Inflammatory macrophage treated with lipopolysaccharide for 4 hours (primary cell): Measurements from ENCODE around the gene YOD1.

ENCODE experiments used
- DNase-seq: peaks from one replicate; pipeline ENCODE4 v3.0.0-alpha.2; 2020

The YOD1 gene

DNA sequence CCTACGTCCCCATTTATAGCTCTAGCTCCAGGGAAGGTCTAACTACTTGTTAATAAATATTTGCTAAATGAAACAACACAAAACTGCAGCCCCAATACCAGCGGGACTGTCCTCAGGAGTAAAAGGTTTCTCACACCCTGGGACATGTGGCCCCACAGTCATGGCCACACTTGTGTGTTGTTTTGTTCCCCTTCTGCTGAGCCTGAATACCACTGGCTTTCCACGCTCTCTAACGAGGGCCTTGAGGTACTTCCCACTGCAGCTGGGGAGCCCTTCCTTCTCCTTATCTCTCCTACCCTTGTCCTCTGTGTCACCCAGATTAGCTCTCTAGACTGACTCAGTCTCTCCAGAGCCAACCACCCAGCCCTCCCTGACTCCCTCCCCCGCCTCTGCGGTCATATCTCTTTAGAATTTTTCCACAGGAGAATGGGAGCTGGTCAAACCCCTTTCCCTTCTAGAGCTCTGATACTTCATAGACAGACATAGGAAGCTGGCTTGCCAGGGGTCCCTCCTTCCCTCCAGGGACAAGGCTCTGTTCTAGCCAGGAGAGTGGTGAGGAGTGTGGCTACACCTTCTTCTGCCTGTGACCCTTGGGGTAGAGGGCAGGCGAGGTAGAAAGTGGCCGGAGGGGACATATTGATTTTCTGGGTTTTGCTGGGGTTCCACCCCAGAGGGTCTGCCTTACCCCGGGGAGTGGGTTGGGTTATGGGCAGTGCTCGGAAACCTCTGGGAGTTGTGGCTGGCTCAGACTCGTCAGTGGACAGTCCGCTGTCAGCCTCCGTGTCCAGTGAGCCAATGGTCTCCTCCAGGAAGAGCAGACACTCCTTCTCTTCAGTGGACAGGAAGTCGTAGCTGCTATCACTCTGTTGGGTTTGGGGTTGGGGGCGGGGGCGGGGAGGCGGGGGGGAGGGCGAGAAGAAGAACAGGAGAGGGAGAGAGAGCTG lies 26.5 kb downstream of the YOD1 start:
- peak; percentile 59 for DNase-seq

DNA sequence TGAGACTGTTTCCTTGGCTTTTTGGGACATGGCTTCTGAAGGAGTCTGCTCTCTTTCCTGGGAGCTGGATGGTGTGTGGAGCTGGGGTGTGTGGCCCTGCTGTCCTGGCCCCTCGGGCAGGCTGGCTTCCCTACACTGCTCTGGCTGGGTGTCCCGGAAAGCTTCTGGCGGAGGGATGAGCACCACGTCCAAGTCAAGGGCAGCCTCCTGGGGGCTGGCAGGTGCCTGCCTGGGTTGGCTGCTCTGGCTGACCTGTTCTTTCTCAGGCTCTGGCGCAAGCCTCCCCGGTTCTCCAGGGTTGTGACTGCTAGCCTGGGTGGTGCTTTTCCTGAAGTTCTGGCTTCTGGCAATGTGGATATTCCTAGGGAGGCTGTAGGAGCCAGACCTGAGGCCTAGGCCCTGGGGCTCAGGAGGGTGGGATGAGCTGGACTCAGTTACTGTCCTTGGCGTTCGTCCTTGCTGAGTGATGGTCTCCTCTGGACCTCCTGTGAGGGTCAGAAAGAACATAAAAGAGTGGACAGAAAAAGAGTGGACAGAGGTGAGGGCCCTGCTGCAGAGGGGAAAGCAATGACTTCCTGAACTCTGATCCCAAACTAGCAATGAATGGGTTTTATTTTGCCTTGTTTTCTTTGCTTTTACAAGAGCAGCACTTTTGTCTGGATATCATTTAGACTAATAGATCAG lies 27.9 kb downstream of the YOD1 start:
- no peak for DNase-seq

DNA sequence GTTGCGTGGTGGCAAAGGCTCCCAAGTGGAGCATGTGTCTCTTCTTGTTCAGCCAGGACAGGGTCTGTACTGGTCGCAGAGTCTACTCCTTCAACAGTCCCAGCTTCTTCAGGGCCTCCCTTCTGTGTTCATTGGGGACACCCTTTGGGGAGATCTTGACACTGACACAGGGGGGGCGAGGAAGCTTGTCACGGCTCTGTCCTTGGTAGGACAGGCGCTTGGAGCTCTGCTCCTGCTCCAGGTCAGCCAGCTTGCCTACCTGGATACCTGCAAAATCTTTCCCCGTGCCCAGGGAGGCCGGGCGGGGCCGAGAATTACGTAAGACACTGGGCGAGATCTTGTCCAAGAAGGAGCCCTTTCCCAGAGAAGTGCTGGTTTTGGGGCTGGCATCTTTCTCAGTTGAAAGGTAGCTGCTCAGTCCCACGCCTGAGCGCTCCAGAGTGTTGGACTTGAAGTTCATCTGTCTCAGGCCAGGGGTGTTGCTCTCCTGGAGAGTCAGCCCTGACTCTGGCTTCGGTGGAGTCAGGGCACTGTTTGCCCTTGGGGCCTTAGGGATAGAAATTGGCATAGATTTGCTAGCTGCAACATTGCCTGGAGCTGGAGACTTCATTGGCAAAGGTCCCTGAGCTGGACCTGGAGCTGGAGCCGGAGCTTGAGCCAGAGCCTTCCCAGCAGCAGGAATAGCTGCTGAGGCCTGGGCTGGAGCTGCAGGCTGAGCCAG lies 29.0 kb downstream of the YOD1 start:
- no peak for DNase-seq

DNA sequence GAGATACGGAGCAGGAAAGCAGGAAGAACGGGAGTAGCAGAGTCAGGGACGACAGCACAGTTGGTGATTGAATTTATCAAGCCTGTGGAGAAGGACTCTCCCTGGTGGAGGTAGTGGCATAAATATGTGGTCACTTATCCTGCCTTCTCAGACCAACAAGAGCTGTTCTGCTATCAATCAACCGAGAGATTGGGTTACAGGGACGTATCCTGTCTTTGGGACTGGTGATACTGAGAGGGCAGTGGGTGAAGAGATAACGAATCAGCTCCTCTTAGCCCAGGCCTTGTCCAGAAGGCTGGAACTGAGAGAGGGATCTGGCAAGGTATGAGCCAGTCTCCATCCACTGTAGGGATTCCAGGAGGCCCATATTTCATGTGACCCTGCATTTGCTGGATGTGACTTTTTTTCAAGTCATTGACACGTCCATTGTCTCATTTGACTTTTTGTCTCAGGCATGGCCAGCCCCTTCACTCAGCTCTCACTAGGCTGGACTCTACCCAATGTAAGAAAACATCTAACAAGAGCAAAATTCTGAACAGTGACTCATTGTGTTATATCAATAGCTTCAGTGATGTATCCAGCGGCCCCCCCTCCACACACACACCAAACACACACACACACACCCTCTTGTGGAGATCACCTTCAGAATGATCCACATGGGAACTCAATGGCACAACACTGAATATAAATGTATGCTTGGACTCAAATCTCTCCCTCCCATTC lies 29.7 kb downstream of the YOD1 start:
- no peak for DNase-seq

DNA sequence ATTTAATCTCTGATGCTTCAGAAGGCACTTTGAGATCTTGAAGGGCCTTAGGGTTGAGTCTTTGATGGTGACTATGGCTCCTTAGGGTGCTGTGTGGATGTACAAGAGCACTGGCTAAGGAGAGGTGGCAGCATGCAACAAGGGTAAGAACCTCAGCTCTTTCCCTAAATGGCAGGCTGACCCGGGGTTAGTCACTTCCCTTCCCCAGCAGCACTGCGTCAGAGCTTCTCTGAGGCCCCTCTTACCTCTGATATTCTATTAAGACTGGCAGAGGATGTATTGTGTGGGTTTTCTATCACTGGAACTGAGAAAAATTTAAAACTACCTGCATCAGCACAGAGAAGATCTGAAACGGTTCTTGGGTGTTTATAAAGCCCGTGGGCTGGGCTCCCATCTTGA lies 30.3 kb downstream of the YOD1 start:
- DNase-seq, result peak; percentile 46

DNA sequence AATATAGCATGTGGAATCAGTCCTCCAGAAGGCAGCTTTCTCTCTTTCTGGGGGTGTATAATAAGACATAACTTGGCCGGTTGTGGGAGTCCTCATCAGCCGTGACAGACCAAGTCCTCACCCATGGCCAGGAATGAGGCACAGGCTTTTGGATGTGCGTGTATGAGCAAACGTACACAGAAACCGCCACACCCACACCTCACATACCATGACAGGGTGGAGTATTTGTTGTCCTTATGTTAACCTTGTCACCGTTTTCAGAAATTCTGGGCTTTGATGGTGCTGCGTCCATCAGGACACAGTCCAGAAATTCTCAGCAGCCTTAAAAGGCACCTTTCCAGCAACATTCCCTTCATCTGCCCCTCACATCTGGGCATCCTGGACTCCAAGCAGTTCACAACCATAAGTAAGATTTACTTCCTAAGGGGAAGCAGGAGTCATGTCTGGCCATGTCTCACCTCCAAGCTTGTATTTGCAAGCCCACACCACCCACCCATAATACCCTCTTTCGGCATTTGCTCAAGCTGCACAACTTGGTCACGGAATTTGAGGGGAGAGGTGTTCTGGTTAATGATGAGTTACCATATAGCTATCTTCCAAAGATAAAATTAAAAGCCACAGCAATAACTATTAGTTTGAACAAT lies 30.8 kb downstream of the YOD1 start:
- DNase-seq, result no peak

DNA sequence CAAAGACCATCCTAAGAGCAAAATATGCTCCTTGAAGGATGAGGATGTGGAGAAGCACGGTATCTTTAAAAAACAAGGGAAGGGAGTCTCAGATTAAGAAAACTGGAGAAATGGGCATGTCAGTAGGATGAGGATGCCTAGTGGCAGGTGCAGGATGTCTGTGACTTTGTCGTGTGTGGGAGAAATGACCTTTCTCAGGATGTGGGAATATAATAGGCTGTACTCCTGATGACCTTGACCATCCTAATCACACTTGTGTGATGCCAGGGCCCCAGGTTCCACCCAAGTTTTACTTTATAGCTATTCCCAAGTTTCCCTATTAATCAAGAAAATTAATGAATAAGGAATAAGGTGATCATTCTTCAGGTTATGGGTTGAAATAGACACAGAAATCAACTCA lies 31.3 kb downstream of the YOD1 start:
- DNase-seq, result no peak

DNA sequence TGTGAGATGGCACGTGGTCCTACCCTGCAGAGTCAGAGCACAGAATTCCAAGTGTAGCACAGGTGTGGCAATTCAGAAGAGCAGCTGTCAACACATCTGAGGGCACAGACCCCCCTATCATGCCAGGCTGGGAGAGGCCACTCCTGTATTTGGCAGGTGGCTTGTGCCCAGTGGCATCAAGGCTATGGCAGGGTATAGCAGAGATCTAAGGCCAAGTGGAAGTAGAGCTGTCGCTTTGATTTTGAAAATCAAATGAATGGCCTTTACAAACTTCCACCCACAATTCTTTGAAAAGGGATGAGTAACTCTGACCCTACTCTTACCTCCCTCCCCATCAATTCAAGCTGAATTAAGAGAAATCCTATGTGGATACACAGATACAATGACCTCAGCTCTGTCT lies 31.8 kb downstream of the YOD1 start:
- no peak for DNase-seq

DNA sequence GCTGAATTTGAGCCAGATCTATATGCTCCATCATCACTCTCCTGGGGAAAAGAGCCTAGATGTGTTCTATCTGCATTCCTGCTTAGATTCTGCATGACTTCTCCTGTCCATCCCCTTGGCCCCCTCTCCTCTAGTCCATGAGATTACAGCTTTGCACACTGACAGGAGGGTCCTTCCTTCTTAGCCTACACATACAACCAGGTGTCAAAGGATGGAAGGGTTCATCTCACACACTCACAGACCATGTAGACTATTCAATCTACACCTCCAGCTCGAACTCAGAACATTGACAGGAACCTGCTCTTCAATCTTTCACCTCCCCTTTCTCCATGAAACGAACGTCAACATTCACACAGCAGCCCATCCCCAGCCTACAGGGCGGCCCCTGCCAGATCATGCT lies 32.3 kb downstream of the YOD1 start:
- no peak for DNase-seq

DNA sequence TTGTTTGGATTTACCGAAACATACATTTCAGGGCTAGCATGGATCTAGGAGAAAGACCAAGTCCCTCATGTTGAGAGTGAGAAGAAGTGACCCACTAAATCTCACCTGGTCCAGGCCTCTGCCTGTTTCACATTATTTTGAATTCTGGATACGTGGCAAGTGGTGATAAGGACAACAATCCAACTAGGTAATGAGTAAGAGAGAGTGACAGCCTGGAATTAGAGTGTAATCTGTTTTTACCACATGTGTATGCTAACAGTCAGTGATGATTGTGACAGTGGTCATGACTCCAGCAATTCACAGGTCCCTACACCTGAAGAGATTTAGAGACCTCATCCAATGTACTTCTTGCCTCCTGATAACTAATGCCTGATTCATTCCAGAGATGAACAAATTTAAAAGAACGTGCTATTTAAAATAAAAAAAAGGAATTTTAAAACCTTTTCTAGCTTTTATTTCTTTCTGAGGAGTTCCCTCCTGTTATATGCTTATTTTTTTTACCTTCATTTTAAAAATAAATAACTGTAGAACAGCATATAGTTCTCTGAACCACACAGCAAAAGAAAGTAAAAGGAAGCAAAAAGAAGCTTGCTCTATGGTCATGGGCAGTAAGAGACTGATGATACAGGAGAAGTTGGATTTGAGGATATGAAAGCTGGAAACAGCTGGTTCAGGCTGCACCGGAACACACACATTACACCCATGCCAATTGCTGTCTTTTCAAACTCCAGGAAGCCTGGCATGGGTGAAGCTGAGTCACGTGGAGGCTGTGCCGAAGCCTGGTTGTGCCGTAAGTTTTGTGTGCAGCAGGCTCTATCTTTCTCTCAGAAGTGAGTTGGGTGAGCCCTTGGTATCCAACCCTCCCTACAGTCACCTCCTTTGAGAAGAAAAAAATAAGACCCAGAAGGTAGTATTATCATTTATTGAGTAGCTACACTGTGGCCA lies 33.1 kb downstream of the YOD1 start:
- peak; percentile 79 for DNase-seq

DNA sequence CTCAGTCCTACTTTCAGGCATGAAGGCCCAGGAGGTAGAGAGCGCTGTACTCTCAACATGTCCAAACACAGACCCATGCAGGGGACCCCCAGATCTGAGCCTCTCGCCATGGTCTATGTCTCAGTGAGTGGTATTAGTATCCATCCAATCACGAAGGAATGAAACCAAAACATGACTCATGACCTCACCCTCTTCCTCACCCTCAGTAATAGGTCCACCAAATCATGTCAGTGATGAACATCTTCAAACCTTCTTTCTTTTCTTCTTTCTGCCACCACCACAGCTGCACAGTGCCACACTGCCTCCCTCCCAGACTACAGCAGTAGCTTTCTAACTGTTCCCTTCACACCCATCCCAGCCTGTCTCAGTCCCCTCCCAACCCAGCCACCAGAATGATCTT lies 35.2 kb downstream of the YOD1 start:
- DNase-seq, result no peak

DNA sequence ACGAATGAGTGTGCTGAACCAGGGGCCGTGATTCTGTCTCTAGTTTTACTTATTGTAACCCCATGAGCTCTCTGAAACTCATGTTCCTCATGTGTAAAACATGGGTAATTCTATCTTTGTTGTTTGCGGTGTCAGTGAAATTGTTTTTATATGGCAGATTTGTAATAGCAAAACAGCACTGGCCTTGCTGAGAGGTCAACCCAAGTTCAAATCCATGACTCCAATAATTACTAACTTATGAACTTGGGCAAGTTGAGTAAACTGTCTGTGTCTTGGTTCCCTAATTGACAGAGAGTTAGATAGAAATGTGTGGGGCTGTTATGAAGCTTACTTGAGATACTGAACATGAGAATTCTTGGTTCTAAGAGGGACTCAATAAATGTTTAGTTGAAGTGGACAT lies 36.3 kb downstream of the YOD1 start:
- DNase-seq, result peak; percentile 44

DNA sequence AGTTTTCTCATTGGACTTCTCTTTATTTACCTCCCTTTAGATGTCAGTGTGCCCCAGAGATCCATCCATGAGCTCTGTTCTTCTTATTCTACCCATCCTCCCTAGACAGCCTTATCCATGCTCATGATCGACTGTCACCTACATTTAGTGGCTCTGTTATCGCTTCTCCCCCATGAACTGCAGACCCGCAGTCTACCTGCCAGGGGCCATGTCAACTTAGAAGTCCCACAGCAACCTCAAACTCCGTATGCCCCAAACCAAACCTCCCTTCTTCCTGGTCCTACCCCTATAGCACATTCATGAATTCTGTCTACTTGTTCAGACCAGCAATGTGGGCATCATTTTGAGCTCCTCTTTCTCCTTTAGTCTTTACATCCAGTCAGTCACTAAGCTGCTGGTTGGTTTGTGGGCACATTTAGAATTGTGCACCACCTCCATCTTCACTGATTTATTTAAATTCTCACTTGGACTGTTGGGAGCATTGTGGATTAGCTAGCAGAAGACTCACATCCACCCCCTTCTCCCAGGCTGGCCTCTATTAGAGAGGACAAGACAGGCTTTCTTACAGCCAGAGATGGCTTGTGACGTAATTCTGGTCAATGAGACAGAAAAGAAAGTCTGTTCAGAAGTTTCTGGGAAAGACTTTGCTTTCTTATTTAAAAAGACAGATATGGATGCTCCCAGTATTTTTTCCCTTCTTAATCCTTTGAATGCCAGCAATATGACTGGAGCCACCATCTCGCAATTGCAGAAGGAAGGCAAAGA lies 37.5 kb downstream of the YOD1 start:
- no peak for DNase-seq

DNA sequence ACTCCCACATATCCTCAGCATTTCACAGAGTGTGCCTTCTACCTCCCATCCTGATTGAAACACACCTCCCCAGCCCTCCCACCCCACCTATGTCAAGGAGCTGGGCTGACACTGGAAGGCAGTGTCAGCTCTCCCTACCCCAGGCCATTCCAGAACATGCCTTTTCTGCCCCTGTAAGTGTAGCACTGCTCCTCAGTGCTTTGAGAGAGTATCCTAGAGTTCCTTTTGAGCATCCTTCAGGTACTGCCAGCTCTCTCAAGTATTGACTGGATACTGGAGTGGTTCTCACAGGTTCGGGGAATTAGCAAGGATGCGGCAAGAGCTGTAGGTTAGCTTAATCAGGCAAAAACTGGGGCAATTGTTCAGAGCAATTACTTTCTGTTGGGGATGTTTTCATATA lies 40.3 kb downstream of the YOD1 start:
- DNase-seq, result no peak

DNA sequence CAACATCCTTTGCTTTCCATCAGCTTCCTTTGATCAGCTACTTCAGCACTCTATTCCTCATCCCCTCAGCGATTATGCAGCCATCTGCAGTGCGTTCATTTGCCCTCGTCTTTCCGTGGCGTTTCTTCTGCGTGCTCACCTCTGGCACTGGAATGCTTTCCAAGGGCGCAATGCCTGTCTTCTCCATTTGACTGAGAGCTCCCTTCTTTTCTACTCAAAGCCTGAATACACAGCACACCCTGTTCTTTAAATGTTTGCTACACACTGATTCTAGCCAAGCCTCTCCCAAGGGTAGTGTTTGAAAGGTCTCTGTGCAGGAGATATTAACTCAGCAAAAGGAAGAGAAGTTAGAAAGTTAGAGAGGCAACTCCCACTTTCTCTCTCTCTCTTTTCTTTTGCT lies 41.1 kb downstream of the YOD1 start:
- no peak for DNase-seq

DNA sequence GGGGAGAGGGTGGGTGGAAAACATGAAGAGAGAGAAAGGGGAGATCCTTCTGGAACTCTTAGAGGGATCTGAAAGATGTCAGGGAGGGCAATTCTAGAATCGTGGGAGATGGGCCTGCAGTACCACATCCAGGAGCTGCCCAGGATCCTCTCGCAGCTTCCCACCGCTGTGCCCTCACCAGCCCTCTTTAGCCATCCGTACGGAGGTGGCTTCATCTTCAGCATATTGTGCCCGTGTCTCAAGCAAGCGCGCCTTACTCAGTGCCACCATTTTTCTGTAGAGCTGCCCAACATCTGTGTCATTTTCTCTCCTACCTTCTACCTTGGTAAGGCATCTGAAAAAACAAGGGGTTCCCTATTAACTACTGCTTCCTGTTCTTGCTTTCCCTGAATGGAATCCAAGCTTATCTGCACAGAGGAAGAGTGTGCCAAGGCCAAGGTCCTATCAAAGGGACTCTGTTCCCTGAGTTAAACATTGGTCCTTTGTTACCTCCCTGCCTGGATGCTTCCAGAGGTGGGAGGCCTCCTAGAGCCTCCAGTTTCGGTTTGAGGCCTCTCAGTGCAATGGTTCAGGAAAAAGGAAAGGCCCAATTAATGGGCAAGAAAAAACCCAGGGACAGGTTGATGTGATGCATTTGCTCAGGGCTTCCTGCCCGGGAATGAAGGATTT lies 41.7 kb downstream of the YOD1 start:
- DNase-seq, result no peak

DNA sequence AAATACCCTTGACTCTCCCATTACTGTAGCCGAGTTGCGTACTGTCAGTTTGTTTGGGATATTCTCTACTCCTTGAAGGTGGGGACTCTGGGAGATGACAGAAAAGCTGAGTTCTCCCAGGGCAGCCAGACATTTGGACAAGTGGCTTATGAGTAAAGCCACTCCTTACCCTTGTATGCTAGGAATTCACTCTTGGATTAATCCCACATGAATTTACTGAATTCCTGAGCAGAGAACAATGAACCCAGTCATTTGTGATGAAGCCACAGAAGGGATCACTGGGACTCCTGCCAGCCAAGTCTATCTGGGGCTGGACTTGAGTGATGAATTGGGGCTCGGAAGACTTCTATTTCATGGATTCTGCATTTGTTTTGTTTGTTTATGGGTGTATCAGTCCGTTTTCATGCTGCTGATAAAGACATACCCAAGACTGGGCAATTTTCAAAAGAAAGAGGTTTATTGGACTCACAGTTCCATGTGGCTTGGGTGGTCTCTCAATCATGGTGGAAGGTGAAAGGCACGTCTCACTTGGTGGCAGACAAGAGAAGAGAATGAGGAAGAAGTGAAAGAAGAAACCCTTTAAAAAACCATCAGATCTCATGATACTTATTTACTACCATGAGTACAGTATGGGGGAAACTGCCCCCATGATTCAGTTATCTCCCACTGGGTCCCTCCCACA lies 43.5 kb downstream of the YOD1 start:
- DNase-seq, result no peak

DNA sequence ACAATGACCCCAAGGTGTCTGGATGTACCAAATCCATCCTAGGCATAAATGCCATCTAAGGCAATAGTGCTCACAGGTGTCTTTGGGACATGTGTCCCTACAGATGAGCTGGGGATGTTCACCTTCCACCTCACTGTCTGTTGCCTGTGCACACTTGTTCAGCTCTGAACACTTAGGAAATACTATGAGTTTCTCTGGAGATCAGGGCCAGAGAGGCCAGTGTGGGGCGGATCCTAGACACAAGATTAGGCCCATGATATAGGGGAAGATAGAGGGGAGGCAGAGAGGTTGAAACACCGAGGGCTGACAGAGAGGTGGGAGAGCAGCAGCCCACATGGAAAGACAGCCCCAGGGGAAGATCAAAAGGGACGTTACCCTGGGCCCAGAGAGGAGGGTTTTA lies 44.1 kb downstream of the YOD1 start:
- no peak for DNase-seq

DNA sequence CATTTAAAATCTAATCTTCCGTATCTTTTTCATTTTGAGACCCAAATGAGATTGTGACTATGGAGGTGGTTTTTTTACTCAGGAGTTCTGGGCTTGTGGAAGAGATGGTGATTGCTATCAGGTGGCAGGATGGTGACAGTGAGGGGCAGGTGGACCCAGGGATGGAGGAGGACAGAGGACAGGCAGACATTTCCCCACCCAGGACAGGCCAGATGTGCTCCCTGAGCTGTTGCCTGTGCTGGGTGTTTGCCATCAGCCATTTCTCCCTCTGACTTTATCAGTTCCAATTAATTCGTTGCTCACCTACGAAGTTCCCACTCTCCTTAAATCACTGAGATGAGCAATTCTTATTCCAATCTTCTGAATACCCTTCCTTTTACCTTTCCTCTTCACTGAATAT lies 44.9 kb downstream of the YOD1 start:
- DNase-seq, result no peak
